Lower leg skin (tissue), 3 donors: ENCODE measurements around the gene PACSIN2.

Source experiments
- POLR2A ChIP-seq, 2 donors: fragments of 450-650 bp; IDR thresholded peaks; one replicate each; pipeline ENCODE4 v1.6.1; 2016 to 2017; ENCODE audit warnings: antibody characterized with exemption in 2 of 2, mild to moderate bottlenecking in 1 of 2, moderate library complexity in 1 of 2
- TF ChIP-seq, protein P1 (sequence below), 3 donors: fragments of 450-650 bp; IDR thresholded peaks; one replicate each; pipeline ENCODE4 v1.5.1; 2016; ENCODE audit warnings: antibody characterized with exemption in 3 of 3, mild to moderate bottlenecking in 3 of 3, moderate library complexity in 2 of 3

DNA sequence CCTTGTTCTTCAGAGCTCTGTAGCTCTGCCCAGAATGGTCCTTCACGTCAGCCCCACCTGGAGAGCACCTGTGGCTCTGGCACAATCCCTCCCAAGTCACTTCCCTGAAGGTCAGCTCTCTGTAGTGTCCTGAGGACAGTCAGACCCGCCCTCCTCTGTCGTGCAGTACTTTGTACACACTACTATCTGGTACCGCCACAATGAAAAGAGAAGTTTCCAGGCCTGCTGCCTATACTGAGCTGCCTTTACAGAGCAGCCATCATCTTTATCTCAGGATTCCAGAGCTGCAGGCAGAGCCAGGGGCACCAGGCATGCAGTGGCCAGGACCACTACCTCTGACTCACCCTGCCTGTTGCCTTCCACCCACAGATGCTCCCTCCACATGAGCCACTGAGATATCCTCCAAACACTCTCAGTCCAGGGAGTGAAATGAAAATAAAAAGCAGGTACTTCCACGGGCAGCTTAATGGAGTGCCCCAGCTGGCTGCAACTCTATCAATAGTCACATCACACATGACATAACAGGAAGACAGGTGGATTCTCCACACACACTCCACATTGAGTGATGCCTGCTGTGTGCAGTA is 7.3 kb downstream of the PACSIN2 start:
- TF ChIP-seq, protein P1, sequence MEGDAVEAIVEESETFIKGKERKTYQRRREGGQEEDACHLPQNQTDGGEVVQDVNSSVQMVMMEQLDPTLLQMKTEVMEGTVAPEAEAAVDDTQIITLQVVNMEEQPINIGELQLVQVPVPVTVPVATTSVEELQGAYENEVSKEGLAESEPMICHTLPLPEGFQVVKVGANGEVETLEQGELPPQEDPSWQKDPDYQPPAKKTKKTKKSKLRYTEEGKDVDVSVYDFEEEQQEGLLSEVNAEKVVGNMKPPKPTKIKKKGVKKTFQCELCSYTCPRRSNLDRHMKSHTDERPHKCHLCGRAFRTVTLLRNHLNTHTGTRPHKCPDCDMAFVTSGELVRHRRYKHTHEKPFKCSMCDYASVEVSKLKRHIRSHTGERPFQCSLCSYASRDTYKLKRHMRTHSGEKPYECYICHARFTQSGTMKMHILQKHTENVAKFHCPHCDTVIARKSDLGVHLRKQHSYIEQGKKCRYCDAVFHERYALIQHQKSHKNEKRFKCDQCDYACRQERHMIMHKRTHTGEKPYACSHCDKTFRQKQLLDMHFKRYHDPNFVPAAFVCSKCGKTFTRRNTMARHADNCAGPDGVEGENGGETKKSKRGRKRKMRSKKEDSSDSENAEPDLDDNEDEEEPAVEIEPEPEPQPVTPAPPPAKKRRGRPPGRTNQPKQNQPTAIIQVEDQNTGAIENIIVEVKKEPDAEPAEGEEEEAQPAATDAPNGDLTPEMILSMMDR (IDR thresholded peaks at IDR 0.05) = no peak
- TF ChIP-seq POLR2A (IDR thresholded peaks at IDR 0.05) = no peak
